ENCODE data around the gene TRIM2. TPM values are rescaled to one million over a fixed set of nuclear protein-coding genes. Genes with fewer than 3 reads are reported as not detected.

Gene TRIM2
- total RNA-seq, 4 donors from 2014 or later: 25.7 to 55.9 (median 42.5) TPM

DNA sequence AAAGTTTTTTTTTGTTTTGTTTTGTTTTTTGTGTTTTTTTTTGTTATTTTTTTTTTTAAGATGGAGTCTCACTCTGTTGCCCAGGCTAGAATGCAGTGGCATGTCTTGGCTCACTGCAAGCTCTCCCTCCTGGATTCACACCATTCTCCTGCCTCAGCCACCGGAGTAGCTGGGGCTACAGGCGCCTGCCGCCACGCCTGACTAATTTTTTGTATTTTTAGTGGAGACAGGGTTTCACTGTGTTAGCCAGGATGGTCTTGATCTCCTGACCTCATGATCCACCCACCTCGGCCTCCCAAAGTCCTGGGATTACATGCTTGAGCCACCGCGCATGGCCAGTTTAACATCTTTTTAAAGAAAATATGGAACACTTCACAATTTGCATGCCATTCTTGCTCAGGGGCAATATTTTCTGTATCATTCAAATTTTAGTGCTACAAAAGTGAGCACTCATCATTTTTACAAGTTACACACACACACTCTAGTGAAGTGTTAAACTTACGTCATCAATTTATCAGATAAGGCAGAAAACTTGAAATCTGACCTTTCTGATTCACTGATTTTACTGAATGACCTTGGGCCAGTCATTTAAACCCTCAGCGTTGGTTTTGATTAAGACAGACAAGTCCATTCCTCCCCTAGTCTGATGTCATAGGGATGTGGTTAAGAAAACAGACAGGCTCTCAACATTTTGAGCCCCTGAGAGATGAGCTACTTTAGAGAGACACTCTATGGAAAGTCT, 61.2 kb downstream of the TRIM2 start:
- DNase-seq (ENCODE audit: low spot score in 2 of 2): no peak
- peaks cover 0 to 6% (median 0%) of the 10 kb centered on the region in 3 donors for H3K36me3 ChIP-seq
- WGBS, 2 donors: 81 to 83% methylated on average over 9 of the region's 9 CpGs
- H3K4me3 ChIP-seq: no peak overlapping the region
- H3K9me3 ChIP-seq: peaks cover 0 to 9% (median 0%) of the 10 kb centered on the region in 4 donors
- TF ChIP-seq CTCF (IDR thresholded peaks at IDR 0.05) (no peak), EP300 (IDR thresholded peaks at IDR 0.05) (no peak), POLR2A (IDR thresholded peaks at IDR 0.05) (no peak)
- peaks cover 0 to 17% (median 2%) of the 10 kb centered on the region in 4 donors for H3K4me1 ChIP-seq
- H3K27me3 ChIP-seq: no peaks in the 10 kb centered on the region
- H3K27ac ChIP-seq: no peak overlapping the region

- peaks cover 0 to 9% (median 2%) of the 10 kb centered on the region in 4 donors for H3K4me1 ChIP-seq
- H3K27me3 ChIP-seq: no peaks in the 10 kb centered on the region
- no peak for DNase-seq (ENCODE audit: low spot score in 2 of 2)
- H3K4me3 ChIP-seq: no peak overlapping the region
- H3K36me3 ChIP-seq: peaks cover 0 to 8% (median 0%) of the 10 kb centered on the region in 3 donors
- 66 to 82% methylated on average over 3 of the region's 3 CpGs for WGBS, 2 donors
- no peak for TF ChIP-seq EP300 (IDR thresholded peaks at IDR 0.05)
- TF ChIP-seq POLR2A (IDR thresholded peaks at IDR 0.05): no peak
- TF ChIP-seq CTCF (IDR thresholded peaks at IDR 0.05): no peak
- H3K9me3 ChIP-seq: peaks cover 0 to 2% (median 0%) of the 10 kb centered on the region in 4 donors
- no peak overlapping the region for H3K27ac ChIP-seq
These were observed 62.7 kb downstream of the TRIM2 start for GRCh38 chr4:153266988-153267387.

DNA sequence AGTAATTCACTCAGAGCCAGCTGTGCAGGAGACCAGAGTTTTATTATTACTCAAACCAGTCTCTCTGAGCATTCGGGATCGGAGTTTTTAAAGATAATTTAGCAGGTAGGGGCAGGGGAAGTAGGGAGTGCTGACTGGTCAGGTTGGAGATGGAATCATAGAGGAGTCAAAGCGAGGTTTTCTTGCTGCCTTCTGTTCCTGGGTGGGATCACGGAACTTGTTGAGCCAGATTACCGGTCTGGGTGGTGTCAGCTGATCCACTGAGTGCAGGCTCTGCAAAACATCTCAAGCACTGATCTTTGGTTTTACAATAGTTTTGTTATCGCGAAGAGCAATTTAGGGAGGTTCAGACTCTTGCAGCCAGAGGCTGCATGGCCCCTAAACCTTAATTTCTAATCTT, 63.6 kb downstream of the TRIM2 start:
- Histone ChIP-seq H3K4me1 (peaks cover 0 to 9% (median 2%) of the 10 kb centered on the region in 4 donors), H3K4me3 (no peak overlapping the region), H3K27me3 (no peaks in the 10 kb centered on the region), H3K9me3 (no peaks in the 10 kb centered on the region), H3K27ac (no peak overlapping the region), H3K36me3 (peaks cover 0 to 17% (median 0%) of the 10 kb centered on the region in 3 donors)
- WGBS, 2 donors: 94 to 98% methylated on average over 7 of the region's 7 CpGs
- DNase-seq (ENCODE audit: low spot score in 2 of 2): no peak
- no peak for TF ChIP-seq POLR2A (IDR thresholded peaks at IDR 0.05)
- no peak for TF ChIP-seq EP300 (IDR thresholded peaks at IDR 0.05)
- no peak for TF ChIP-seq CTCF (IDR thresholded peaks at IDR 0.05)

- peaks cover 0 to 18% (median 0%) of the 10 kb centered on the region in 3 donors for H3K36me3 ChIP-seq
- WGBS, 2 donors: 49 to 81% methylated on average over 4 of the region's 4 CpGs
- no peaks in the 10 kb centered on the region for H3K9me3 ChIP-seq
- no peak for DNase-seq (ENCODE audit: low spot score in 2 of 2)
- H3K27ac ChIP-seq: no peak overlapping the region
- TF ChIP-seq EP300 (IDR thresholded peaks at IDR 0.05): no peak
- no peak for TF ChIP-seq POLR2A (IDR thresholded peaks at IDR 0.05)
- no peak for TF ChIP-seq CTCF (IDR thresholded peaks at IDR 0.05)
- peaks cover 0 to 9% (median 2%) of the 10 kb centered on the region in 4 donors for H3K4me1 ChIP-seq
- H3K4me3 ChIP-seq: no peak overlapping the region
- no peaks in the 10 kb centered on the region for H3K27me3 ChIP-seq
These were observed 64.1 kb downstream of the TRIM2 start for GRCh38 chr4:153268295-153268694.

- H3K27me3 ChIP-seq: no peaks in the 10 kb centered on the region
- H3K36me3 ChIP-seq: peaks cover 0 to 18% (median 0%) of the 10 kb centered on the region in 3 donors
- H3K4me3 ChIP-seq: no peak overlapping the region
- no peak for DNase-seq (ENCODE audit: low spot score in 2 of 2)
- peaks cover 0 to 9% (median 2%) of the 10 kb centered on the region in 4 donors for H3K4me1 ChIP-seq
- TF ChIP-seq POLR2A (IDR thresholded peaks at IDR 0.05) (no peak), EP300 (IDR thresholded peaks at IDR 0.05) (no peak), CTCF (IDR thresholded peaks at IDR 0.05) (no peak)
- no peak overlapping the region for H3K27ac ChIP-seq
- no peaks in the 10 kb centered on the region for H3K9me3 ChIP-seq
- WGBS, 2 donors: 96 to 99% methylated on average over 5 of the region's 5 CpGs
These were observed 65.2 kb downstream of the TRIM2 start for GRCh38 chr4:153269218-153269990.

All from tibial nerve (tissue), 4 donors.